ENCODE measurements around the gene DSG3.

- no peak for TF ChIP-seq POLR2A (IDR thresholded peaks at IDR 0.05)
- TF ChIP-seq CTCF (IDR thresholded peaks at IDR 0.05), result no peak
Measured at GRCh38 chr18:31451625-31452024, 4.1 kb downstream of the DSG3 start.
